ENCODE data around the gene AFDN.

AFDN gene

GRCh38 chr6:167976708-167977107 lies 150.0 kb downstream of the AFDN start:
- TF ChIP-seq, protein P1, sequence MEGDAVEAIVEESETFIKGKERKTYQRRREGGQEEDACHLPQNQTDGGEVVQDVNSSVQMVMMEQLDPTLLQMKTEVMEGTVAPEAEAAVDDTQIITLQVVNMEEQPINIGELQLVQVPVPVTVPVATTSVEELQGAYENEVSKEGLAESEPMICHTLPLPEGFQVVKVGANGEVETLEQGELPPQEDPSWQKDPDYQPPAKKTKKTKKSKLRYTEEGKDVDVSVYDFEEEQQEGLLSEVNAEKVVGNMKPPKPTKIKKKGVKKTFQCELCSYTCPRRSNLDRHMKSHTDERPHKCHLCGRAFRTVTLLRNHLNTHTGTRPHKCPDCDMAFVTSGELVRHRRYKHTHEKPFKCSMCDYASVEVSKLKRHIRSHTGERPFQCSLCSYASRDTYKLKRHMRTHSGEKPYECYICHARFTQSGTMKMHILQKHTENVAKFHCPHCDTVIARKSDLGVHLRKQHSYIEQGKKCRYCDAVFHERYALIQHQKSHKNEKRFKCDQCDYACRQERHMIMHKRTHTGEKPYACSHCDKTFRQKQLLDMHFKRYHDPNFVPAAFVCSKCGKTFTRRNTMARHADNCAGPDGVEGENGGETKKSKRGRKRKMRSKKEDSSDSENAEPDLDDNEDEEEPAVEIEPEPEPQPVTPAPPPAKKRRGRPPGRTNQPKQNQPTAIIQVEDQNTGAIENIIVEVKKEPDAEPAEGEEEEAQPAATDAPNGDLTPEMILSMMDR (conservative IDR thresholded peaks at IDR 0.05; ENCODE audit: low read depth, low read length), result no peak

DNA sequence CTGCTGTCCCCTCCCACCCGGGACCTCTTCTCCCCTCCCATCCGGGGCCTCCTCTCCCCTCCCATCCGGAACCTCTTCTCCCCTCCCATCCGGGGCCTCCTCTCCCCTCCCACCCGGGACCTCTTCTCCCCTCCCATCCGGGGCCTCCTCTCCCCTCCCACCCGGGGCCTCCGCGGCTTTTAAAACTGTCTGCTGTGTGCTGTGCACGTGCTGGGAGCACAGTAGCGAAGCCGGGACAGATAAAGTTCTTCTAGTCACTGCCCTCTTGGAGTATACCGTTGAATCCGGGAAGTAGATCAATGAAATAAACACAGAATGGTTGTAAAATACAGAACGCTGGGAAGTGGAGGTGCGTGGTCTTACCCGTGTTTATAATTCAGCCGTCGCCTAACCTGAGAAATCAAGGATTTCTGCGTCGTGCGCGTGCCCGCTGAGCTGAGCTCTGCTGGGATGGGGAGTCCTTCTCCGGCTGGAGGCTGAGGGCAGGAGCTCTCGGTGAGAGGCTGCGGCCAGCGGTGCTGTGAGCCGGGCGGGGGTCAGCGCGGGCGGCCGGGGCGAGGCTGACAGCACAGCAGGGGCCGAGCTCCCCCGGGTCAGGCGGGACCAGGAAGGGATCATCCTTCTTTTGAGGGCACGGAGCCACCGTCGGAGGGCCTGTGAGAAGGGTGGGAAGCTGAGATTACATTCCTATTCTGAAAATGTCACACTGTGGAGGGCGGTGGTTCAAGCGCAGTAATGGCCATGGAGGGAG lies 151.2 kb downstream of the AFDN start:
- Histone ChIP-seq H3K36me3 (ENCODE audit: insufficient read depth) (no peaks in the 10 kb centered on the region), H3K4me1 (ENCODE audit: low read depth, poor library complexity, severe bottlenecking) (no peaks in the 10 kb centered on the region), H3K9ac (no peak overlapping the region), H3K27ac (no peak overlapping the region), H3K27me3 (ENCODE audit: insufficient read depth, low read depth) (no peaks in the 10 kb centered on the region), H4K20me1 (ENCODE audit: insufficient read depth) (no peaks in the 10 kb centered on the region), H3K4me3 (IDR thresholded peaks at IDR 0.05; ENCODE audit: insufficient read depth, low read depth, low read length) (no peak overlapping the region), H2AFZ (ENCODE audit: low read depth) (no peak overlapping the region), H3K79me2 (ENCODE audit: insufficient read depth, low read depth) (no peaks in the 10 kb centered on the region), H3K4me2 (no peak overlapping the region)
- TF ChIP-seq, protein P1 (conservative IDR thresholded peaks at IDR 0.05; ENCODE audit: low read depth, low read length), result no peak

More at GRCh38 chr6:167976708-167977107, 150.0 kb downstream of the AFDN start:
- Histone ChIP-seq H3K36me3 (ENCODE audit: insufficient read depth) (no peaks in the 10 kb centered on the region), H3K4me3 (IDR thresholded peaks at IDR 0.05; ENCODE audit: insufficient read depth, low read depth, low read length) (no peak overlapping the region), H3K9ac (no peak overlapping the region), H3K27ac (no peak overlapping the region), H3K4me2 (no peak overlapping the region), H3K4me1 (ENCODE audit: low read depth, poor library complexity, severe bottlenecking) (no peaks in the 10 kb centered on the region), H3K79me2 (ENCODE audit: insufficient read depth, low read depth) (no peaks in the 10 kb centered on the region), H2AFZ (ENCODE audit: low read depth) (no peak overlapping the region), H4K20me1 (ENCODE audit: insufficient read depth) (no peaks in the 10 kb centered on the region), H3K27me3 (ENCODE audit: insufficient read depth, low read depth) (no peaks in the 10 kb centered on the region)

DNA sequence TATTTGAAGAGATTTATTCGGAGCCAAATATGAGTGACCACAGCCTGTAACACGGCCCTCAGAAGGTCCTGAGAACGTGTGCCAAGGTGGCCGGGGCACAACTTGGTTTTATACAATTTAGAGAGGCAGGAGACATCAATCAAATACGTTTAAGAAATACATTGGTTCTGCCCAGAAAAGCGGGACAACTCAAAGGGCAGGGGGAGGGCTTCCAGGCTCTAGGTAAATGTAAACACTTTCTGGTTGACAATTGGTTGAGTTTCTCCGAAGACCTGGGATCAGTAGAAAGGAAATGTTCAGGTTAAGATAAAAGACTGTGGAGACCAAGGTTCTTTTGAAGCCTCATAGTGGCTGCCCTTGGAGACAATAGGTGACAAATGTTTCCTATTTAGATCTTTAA lies 151.9 kb downstream of the AFDN start:
- H3K79me2 ChIP-seq (ENCODE audit: insufficient read depth, low read depth), result no peaks in the 10 kb centered on the region
- H3K27me3 ChIP-seq (ENCODE audit: insufficient read depth, low read depth), result no peaks in the 10 kb centered on the region
- H3K27ac ChIP-seq, result no peak overlapping the region
- TF ChIP-seq, protein P1 (conservative IDR thresholded peaks at IDR 0.05; ENCODE audit: low read depth, low read length), result no peak
- H3K4me3 ChIP-seq (IDR thresholded peaks at IDR 0.05; ENCODE audit: insufficient read depth, low read depth, low read length), result no peak overlapping the region
- H2AFZ ChIP-seq (ENCODE audit: low read depth), result no peak overlapping the region
- H4K20me1 ChIP-seq (ENCODE audit: insufficient read depth), result no peaks in the 10 kb centered on the region
- H3K36me3 ChIP-seq (ENCODE audit: insufficient read depth), result no peaks in the 10 kb centered on the region
- H3K4me1 ChIP-seq (ENCODE audit: low read depth, poor library complexity, severe bottlenecking), result no peaks in the 10 kb centered on the region
- no peak overlapping the region for H3K4me2 ChIP-seq
- H3K9ac ChIP-seq, result no peak overlapping the region

DNA sequence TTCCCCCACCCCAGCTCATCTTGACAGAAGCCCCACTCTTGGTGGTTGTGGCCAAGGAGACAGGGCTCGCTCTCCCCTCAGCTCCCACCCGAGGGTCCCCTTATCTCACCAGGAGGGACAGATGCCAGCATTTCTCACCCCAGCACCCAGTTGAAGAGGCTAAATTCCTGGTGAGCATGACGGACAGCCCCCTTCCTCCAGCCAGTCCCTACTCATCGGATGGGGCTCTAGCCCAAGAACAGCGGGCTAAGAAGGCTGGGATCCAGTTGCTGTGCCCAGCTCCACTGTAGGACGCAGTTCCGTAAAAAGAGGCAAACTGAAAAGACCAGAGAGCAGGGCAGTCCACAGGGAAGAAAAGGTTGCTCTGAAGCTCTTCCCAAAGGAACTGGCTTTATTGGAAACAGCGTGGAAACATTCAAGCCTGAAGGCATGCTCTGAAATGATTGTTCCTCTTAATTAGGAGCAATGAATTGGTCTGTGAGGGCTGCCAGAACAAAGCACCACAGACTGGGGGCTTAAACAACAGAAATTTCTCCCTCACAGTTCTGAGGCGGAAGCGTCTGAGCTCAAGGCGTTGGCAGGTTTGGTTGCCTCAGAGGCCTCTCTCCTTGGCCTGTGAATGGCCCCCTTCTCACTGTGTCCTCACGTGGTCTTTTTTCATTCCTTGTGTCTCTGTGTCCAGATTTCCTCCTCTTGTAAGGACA lies 152.9 kb downstream of the AFDN start:
- no peak overlapping the region for H2AFZ ChIP-seq (ENCODE audit: low read depth)
- no peaks in the 10 kb centered on the region for H3K36me3 ChIP-seq (ENCODE audit: insufficient read depth)
- H3K4me2 ChIP-seq, result no peak overlapping the region
- H3K4me3 ChIP-seq (IDR thresholded peaks at IDR 0.05; ENCODE audit: insufficient read depth, low read depth, low read length), result no peak overlapping the region
- H3K27ac ChIP-seq, result no peak overlapping the region
- H3K9ac ChIP-seq, result no peak overlapping the region
- H3K27me3 ChIP-seq (ENCODE audit: insufficient read depth, low read depth), result no peaks in the 10 kb centered on the region
- TF ChIP-seq, protein P1 (conservative IDR thresholded peaks at IDR 0.05; ENCODE audit: low read depth, low read length), result no peak
- no peaks in the 10 kb centered on the region for H3K4me1 ChIP-seq (ENCODE audit: low read depth, poor library complexity, severe bottlenecking)
- no peaks in the 10 kb centered on the region for H3K79me2 ChIP-seq (ENCODE audit: insufficient read depth, low read depth)
- H4K20me1 ChIP-seq (ENCODE audit: insufficient read depth), result no peaks in the 10 kb centered on the region

Data from KMS-11 (cell line).